Keratinocyte (primary cell): ENCODE measurements around the gene RNF151.

ENCODE experiments used
- EZH2 ChIP-seq: IDR thresholded peaks from one replicate; pipeline ENCODE4 v1.6.1; 2012; ENCODE audit warnings: inconsistent platforms, mild to moderate bottlenecking, low read length, moderate library complexity
- TF ChIP-seq, protein P1 (sequence below), 3 experiments: IDR thresholded peaks in 1 of 3; conservative IDR thresholded peaks in 1 of 3; optimal IDR thresholded peaks in 1 of 3; 2 replicates in 2 of 3; 3 replicates in 1 of 3; pipeline versions ENCODE3 to v1.5.1; 2011; ENCODE audit warnings: low read length in 3 of 3, mild to moderate bottlenecking in 3 of 3, moderate library complexity in 2 of 3, control low read depth in 1 of 3, inconsistent platforms in 1 of 3; ENCODE audit not compliant: insufficient read depth in 2 of 3; ENCODE audit errors: extremely low read depth in 1 of 3

GRCh38 chr16:1961651-1962067 is 5.0 kb upstream of the RNF151 start:
- TF ChIP-seq, protein P1, sequence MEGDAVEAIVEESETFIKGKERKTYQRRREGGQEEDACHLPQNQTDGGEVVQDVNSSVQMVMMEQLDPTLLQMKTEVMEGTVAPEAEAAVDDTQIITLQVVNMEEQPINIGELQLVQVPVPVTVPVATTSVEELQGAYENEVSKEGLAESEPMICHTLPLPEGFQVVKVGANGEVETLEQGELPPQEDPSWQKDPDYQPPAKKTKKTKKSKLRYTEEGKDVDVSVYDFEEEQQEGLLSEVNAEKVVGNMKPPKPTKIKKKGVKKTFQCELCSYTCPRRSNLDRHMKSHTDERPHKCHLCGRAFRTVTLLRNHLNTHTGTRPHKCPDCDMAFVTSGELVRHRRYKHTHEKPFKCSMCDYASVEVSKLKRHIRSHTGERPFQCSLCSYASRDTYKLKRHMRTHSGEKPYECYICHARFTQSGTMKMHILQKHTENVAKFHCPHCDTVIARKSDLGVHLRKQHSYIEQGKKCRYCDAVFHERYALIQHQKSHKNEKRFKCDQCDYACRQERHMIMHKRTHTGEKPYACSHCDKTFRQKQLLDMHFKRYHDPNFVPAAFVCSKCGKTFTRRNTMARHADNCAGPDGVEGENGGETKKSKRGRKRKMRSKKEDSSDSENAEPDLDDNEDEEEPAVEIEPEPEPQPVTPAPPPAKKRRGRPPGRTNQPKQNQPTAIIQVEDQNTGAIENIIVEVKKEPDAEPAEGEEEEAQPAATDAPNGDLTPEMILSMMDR (optimal IDR thresholded peaks at IDR 0.05 in 1 of 3, IDR thresholded peaks at IDR 0.05 in 1 of 3, conservative IDR thresholded peaks at IDR 0.05 in 1 of 3; ENCODE audit: extremely low read depth in 1 of 3, insufficient read depth in 2 of 3, low read length in 3 of 3) = no peak
- no peak for TF ChIP-seq EZH2
